Measurements from ENCODE around the gene MRPL51.
"Not testable (repeated sequence)": the region's sequence is repeated elsewhere in the genome, so short reads cannot be mapped to it uniquely, and the experiment has no call there.

Gene MRPL51

GRCh38 chr12:6469092-6469491 is 24.0 kb downstream of the MRPL51 start:
- no peaks in the 10 kb centered on the region for H3K9me3 ChIP-seq (ENCODE audit: control insufficient read depth, low read length)
- no peak overlapping the region for H3K9ac ChIP-seq
- TF ChIP-seq CTCF (IDR thresholded peaks at IDR 0.05), result no peak
- peaks cover 13% of the 10 kb centered on the region for H3K4me1 ChIP-seq
- H3K79me2 ChIP-seq, result no peaks in the 10 kb centered on the region
- H3K4me3 ChIP-seq (ENCODE audit: low read depth, low read length), result peak overlapping the region; percentile 88
- no peak overlapping the region for H3K27ac ChIP-seq
- no peaks in the 10 kb centered on the region for H3K36me3 ChIP-seq (ENCODE audit: control insufficient read depth, insufficient read depth, low read length)
- no peak overlapping the region for H2AFZ ChIP-seq
- peak overlapping the region; percentile 97 for H3K4me2 ChIP-seq (ENCODE audit: low read length)
- no peaks in the 10 kb centered on the region for H3K27me3 ChIP-seq (ENCODE audit: control insufficient read depth, insufficient read depth, low read length)

GRCh38 chr12:6468283-6468575 is 24.8 kb downstream of the MRPL51 start:
- no peak overlapping the region for H3K4me2 ChIP-seq (ENCODE audit: low read length)
- H3K9ac ChIP-seq, result no peak overlapping the region
- no peak overlapping the region for H2AFZ ChIP-seq
- no peaks in the 10 kb centered on the region for H3K9me3 ChIP-seq (ENCODE audit: control insufficient read depth, low read length)
- H3K36me3 ChIP-seq (ENCODE audit: control insufficient read depth, insufficient read depth, low read length), result no peaks in the 10 kb centered on the region
- no peak for TF ChIP-seq CTCF (IDR thresholded peaks at IDR 0.05)
- H3K79me2 ChIP-seq, result no peaks in the 10 kb centered on the region
- no peak overlapping the region for H3K4me3 ChIP-seq (ENCODE audit: low read depth, low read length)
- no peaks in the 10 kb centered on the region for H3K27me3 ChIP-seq (ENCODE audit: control insufficient read depth, insufficient read depth, low read length)
- no peak overlapping the region for H3K27ac ChIP-seq
- peaks cover 13% of the 10 kb centered on the region for H3K4me1 ChIP-seq

DNA sequence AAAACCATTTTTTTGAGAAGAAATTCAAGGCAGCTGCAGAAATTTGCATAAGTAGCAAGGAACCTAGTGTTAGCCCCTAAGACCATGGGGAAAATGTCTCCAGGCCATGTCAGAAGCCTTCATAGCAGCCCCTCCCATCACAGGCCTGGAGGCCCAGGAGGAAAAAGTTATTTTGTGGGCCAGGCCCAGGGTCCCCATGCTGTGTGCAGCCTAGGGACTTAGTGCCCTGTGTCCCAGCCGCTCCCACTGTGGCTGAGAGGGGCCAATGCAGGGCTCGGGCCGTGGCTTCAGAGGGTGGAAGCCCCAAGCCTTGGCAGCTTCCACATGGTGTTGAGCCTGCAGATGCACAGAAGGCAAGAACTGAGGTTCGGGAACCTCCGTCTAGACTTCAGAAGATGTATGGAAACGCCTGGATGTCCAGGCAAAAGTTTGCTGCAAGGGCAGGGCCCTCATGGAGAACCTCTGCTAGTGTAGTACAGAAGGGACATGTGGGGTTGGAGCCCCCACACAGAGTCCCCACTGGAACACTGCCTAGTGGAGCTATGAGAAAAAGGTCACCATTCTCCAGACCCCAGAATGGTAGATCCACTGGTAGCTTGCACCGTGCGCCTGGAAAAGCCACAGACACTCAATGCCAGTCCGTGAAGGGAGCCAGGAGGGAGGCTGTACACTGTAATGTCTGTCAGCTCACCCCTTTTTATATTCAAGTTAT is 25.3 kb downstream of the MRPL51 start:
- not testable (repeated sequence) for H3K27ac ChIP-seq

DNA sequence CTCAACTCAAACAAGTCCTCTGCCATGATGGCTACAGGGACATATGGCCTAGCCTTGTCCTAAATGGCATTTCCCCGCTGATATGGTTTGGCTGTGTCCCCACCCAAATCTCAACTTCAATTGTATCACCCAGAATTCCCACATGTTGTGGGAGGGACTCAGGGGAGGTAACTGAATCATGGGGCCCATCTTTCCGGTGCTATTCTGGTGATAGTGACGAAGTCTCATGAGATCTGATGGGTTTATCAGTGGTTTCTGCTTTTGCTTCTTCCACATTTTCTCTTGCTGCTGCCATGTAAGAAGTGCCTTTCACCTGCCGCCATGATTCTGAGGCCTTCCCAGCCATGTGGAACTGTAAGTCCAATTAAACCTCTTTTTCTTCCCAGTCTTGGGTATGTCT is 26.3 kb downstream of the MRPL51 start:
- not testable (repeated sequence) for H3K9me3 ChIP-seq (ENCODE audit: control insufficient read depth, low read length); H3K4me2 ChIP-seq (ENCODE audit: low read length); H3K27me3 ChIP-seq (ENCODE audit: control insufficient read depth, insufficient read depth, low read length); H3K4me3 ChIP-seq (ENCODE audit: low read depth, low read length); H3K27ac ChIP-seq; H3K79me2 ChIP-seq; H2AFZ ChIP-seq; H3K9ac ChIP-seq; H3K36me3 ChIP-seq (ENCODE audit: control insufficient read depth, insufficient read depth, low read length)
- peaks cover 13% of the 10 kb centered on the region for H3K4me1 ChIP-seq

More for the DNA sequence above, 25.3 kb downstream of the MRPL51 start:
- H3K4me2 ChIP-seq (ENCODE audit: low read length); H2AFZ ChIP-seq; H3K27me3 ChIP-seq (ENCODE audit: control insufficient read depth, insufficient read depth, low read length); H3K9ac ChIP-seq; H3K36me3 ChIP-seq (ENCODE audit: control insufficient read depth, insufficient read depth, low read length); H3K4me3 ChIP-seq (ENCODE audit: low read depth, low read length); H3K79me2 ChIP-seq; H3K9me3 ChIP-seq (ENCODE audit: control insufficient read depth, low read length): not testable (repeated sequence)
- H3K4me1 ChIP-seq, result peaks cover 13% of the 10 kb centered on the region

- Histone ChIP-seq H3K9ac (no peak overlapping the region), H3K4me2 (ENCODE audit: low read length) (no peak overlapping the region), H3K27ac (no peak overlapping the region), H2AFZ (no peak overlapping the region), H3K79me2 (no peaks in the 10 kb centered on the region), H3K27me3 (ENCODE audit: control insufficient read depth, insufficient read depth, low read length) (no peaks in the 10 kb centered on the region), H3K4me3 (ENCODE audit: low read depth, low read length) (no peak overlapping the region), H3K36me3 (ENCODE audit: control insufficient read depth, insufficient read depth, low read length) (no peaks in the 10 kb centered on the region), H3K4me1 (peaks cover 12% of the 10 kb centered on the region), H3K9me3 (ENCODE audit: control insufficient read depth, low read length) (no peaks in the 10 kb centered on the region)
- no peak for TF ChIP-seq CTCF (IDR thresholded peaks at IDR 0.05)
Observed at GRCh38 chr12:6466184-6466573, 26.9 kb downstream of the MRPL51 start.

Measured in parathyroid adenoma (tissue), 2 donors.